C4-2B (cell line): ENCODE data around the gene LCN15.

ENCODE experiments used
- H3K27ac ChIP-seq: fragments of 450-650 bp; 2 replicates; pipeline ENCODE4 v1.5.1; 2017
- ZFX ChIP-seq: fragments of 450-650 bp; IDR thresholded peaks from 2 replicates; pipeline ENCODE4 v1.6.1; 2017
- TF ChIP-seq, protein P1 (sequence below): fragments of 450-650 bp; conservative IDR thresholded peaks from 2 replicates; pipeline ENCODE4 v1.5.1; 2017; ENCODE audit warnings: mild to moderate bottlenecking

Gene LCN15

GRCh38 chr9:136723362-136723976 lies 40.8 kb downstream of the LCN15 start:
- TF ChIP-seq, protein P1, sequence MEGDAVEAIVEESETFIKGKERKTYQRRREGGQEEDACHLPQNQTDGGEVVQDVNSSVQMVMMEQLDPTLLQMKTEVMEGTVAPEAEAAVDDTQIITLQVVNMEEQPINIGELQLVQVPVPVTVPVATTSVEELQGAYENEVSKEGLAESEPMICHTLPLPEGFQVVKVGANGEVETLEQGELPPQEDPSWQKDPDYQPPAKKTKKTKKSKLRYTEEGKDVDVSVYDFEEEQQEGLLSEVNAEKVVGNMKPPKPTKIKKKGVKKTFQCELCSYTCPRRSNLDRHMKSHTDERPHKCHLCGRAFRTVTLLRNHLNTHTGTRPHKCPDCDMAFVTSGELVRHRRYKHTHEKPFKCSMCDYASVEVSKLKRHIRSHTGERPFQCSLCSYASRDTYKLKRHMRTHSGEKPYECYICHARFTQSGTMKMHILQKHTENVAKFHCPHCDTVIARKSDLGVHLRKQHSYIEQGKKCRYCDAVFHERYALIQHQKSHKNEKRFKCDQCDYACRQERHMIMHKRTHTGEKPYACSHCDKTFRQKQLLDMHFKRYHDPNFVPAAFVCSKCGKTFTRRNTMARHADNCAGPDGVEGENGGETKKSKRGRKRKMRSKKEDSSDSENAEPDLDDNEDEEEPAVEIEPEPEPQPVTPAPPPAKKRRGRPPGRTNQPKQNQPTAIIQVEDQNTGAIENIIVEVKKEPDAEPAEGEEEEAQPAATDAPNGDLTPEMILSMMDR: no peak
- TF ChIP-seq ZFX: no peak

GRCh38 chr9:136722969-136723356 lies 41.4 kb downstream of the LCN15 start:
- H3K27ac ChIP-seq: no peak overlapping the region
- TF ChIP-seq, protein P1: no peak
- no peak for TF ChIP-seq ZFX

More at GRCh38 chr9:136723362-136723976, 40.8 kb downstream of the LCN15 start:
- H3K27ac ChIP-seq: no peak overlapping the region

GRCh38 chr9:136722093-136722968 lies 42.0 kb downstream of the LCN15 start:
- H3K27ac ChIP-seq: no peak overlapping the region

GRCh38 chr9:136721339-136722092 lies 42.8 kb downstream of the LCN15 start:
- TF ChIP-seq, protein P1: no peak
- TF ChIP-seq ZFX: no peak
- no peak overlapping the region for H3K27ac ChIP-seq

More at GRCh38 chr9:136722093-136722968, 42.0 kb downstream of the LCN15 start:
- TF ChIP-seq ZFX: no peak
- TF ChIP-seq, protein P1: no peak

DNA sequence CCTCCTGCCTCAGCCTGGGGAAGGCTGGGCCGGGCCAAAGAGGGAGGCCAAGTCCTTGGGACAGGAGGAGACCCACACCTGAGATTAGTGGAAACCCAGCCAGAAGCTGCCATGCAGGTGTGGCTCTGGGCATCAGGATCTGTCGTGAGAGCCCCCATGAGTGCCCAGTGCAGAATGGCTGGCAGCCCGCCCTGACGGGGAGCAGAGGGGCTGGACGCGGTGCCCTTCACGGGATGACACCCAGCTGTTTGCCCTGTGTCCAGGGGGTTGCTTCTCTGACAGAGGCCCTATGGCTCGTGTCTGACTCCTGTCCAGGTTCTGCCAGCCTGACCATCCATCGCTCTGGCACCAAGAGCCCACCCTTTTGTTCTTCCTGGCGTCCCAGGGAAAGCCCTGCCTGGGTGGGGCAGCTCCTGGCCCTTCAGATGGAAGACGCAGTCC lies 43.4 kb downstream of the LCN15 start:
- no peak for TF ChIP-seq ZFX
- TF ChIP-seq, protein P1: no peak
- no peak overlapping the region for H3K27ac ChIP-seq

GRCh38 chr9:136720251-136720897 lies 43.9 kb downstream of the LCN15 start:
- no peak overlapping the region for H3K27ac ChIP-seq
- TF ChIP-seq ZFX: 0 out of 2 replicates have a peak, but pooled peaks have one; percentile 16
- TF ChIP-seq, protein P1: no peak
